ENCODE data around the gene DIS3L2.
A peak's percentile ranks its signal among the peaks of the same experiment; 100 is the strongest.

DIS3L2 gene

GRCh38 chr2:232042911-232043574 lies 81.5 kb downstream of the DIS3L2 start:
- no peak overlapping the region for H2BK15ac ChIP-seq (replicated peaks; ENCODE audit: low read depth)
- H4K5ac ChIP-seq (ENCODE audit: low read length): no peak overlapping the region
- H3K27me3 ChIP-seq (ENCODE audit: insufficient read depth, low read length, poor library complexity): no peaks in the 10 kb centered on the region

GRCh38 chr2:232043966-232044365 lies 82.5 kb downstream of the DIS3L2 start:
- no peak overlapping the region for H3K23ac ChIP-seq (ENCODE audit: low read length)
- H3K36me3 ChIP-seq (ENCODE audit: control insufficient read depth, insufficient read depth, low read length): no peaks in the 10 kb centered on the region
- no peaks in the 10 kb centered on the region for H3K79me1 ChIP-seq (ENCODE audit: low read length)
- H2BK15ac ChIP-seq (replicated peaks; ENCODE audit: low read depth): no peak overlapping the region
- H3K4me3 ChIP-seq (ENCODE audit: low read length): no peak overlapping the region
- no peak for DNase-seq
- H3K18ac ChIP-seq (ENCODE audit: low read length): no peak overlapping the region
- no peaks in the 10 kb centered on the region for H3K27me3 ChIP-seq (ENCODE audit: insufficient read depth, low read length, poor library complexity)
- H2BK120ac ChIP-seq (ENCODE audit: low read depth, low read length): no peak overlapping the region
- no peak overlapping the region for H4K5ac ChIP-seq (ENCODE audit: low read length)
- H2BK5ac ChIP-seq (ENCODE audit: low read length): no peak overlapping the region
- no peak overlapping the region for H3K4me2 ChIP-seq (ENCODE audit: low read length)
- H2AK5ac ChIP-seq (ENCODE audit: low read length): no peak overlapping the region
- no peak overlapping the region for H3K27ac ChIP-seq (ENCODE audit: low read depth, low read length)
- no peak overlapping the region for H4K8ac ChIP-seq (ENCODE audit: low read depth, low read length)
- H3K79me2 ChIP-seq (ENCODE audit: control insufficient read depth, insufficient read depth, low read length): no peaks in the 10 kb centered on the region
- no peaks in the 10 kb centered on the region for H3K4me1 ChIP-seq (ENCODE audit: control insufficient read depth, low read depth, low read length)
- H3K56ac ChIP-seq (ENCODE audit: low read length): no peak overlapping the region
- H3K9ac ChIP-seq (ENCODE audit: low read length): no peak overlapping the region
- no peak overlapping the region for H3K4ac ChIP-seq (ENCODE audit: low read depth, low read length)

More at GRCh38 chr2:232042911-232043574, 81.5 kb downstream of the DIS3L2 start:
- no peak overlapping the region for H3K9ac ChIP-seq (ENCODE audit: low read length)
- no peak overlapping the region for H3K27ac ChIP-seq (ENCODE audit: low read depth, low read length)
- no peak overlapping the region for H2BK120ac ChIP-seq (ENCODE audit: low read depth, low read length)
- H2BK5ac ChIP-seq (ENCODE audit: low read length): no peak overlapping the region
- H3K79me2 ChIP-seq (ENCODE audit: control insufficient read depth, insufficient read depth, low read length): no peaks in the 10 kb centered on the region
- no peak overlapping the region for H2AK5ac ChIP-seq (ENCODE audit: low read length)
- H3K23ac ChIP-seq (ENCODE audit: low read length): no peak overlapping the region
- H3K4me3 ChIP-seq (ENCODE audit: low read length): no peak overlapping the region
- no peak overlapping the region for H3K18ac ChIP-seq (ENCODE audit: low read length)
- WGBS (ENCODE audit: extremely low coverage, insufficient coverage, low lambda C conversion rate): no CpG with 5 or more reads among the region's 2 CpGs
- no peaks in the 10 kb centered on the region for H3K79me1 ChIP-seq (ENCODE audit: low read length)
- H3K4ac ChIP-seq (ENCODE audit: low read depth, low read length): no peak overlapping the region
- H3K4me2 ChIP-seq (ENCODE audit: low read length): no peak overlapping the region
- no peak overlapping the region for H4K8ac ChIP-seq (ENCODE audit: low read depth, low read length)
- H3K56ac ChIP-seq (ENCODE audit: low read length): no peak overlapping the region
- H3K4me1 ChIP-seq (ENCODE audit: control insufficient read depth, low read depth, low read length): peaks cover 2% of the 10 kb centered on the region
- DNase-seq: peak; percentile 9
- no peaks in the 10 kb centered on the region for H3K36me3 ChIP-seq (ENCODE audit: control insufficient read depth, insufficient read depth, low read length)

GRCh38 chr2:232049350-232049749 lies 87.8 kb downstream of the DIS3L2 start:
- no CpG with 5 or more reads among the region's 4 CpGs for WGBS (ENCODE audit: extremely low coverage, insufficient coverage, low lambda C conversion rate)
- no peak overlapping the region for H2BK15ac ChIP-seq (replicated peaks; ENCODE audit: low read depth)

GRCh38 chr2:232052591-232052990 lies 91.1 kb downstream of the DIS3L2 start:
- Histone ChIP-seq H2BK15ac (replicated peaks; ENCODE audit: low read depth) (no peak overlapping the region), H3K4me1 (ENCODE audit: control insufficient read depth, low read depth, low read length) (no peaks in the 10 kb centered on the region), H3K79me1 (ENCODE audit: low read length) (no peaks in the 10 kb centered on the region), H2BK120ac (ENCODE audit: low read depth, low read length) (no peak overlapping the region), H4K8ac (ENCODE audit: low read depth, low read length) (no peak overlapping the region), H3K18ac (ENCODE audit: low read length) (no peak overlapping the region), H3K23ac (ENCODE audit: low read length) (no peak overlapping the region), H2BK5ac (ENCODE audit: low read length) (no peak overlapping the region), H3K36me3 (ENCODE audit: control insufficient read depth, insufficient read depth, low read length) (no peaks in the 10 kb centered on the region), H3K79me2 (ENCODE audit: control insufficient read depth, insufficient read depth, low read length) (no peaks in the 10 kb centered on the region), H3K27ac (ENCODE audit: low read depth, low read length) (no peak overlapping the region), H4K5ac (ENCODE audit: low read length) (no peak overlapping the region), H3K4me2 (ENCODE audit: low read length) (no peak overlapping the region), H3K9ac (ENCODE audit: low read length) (no peak overlapping the region), H3K56ac (ENCODE audit: low read length) (no peak overlapping the region), H3K4ac (ENCODE audit: low read depth, low read length) (no peak overlapping the region), H3K27me3 (ENCODE audit: insufficient read depth, low read length, poor library complexity) (no peaks in the 10 kb centered on the region), H2AK5ac (ENCODE audit: low read length) (no peak overlapping the region), H3K4me3 (ENCODE audit: low read length) (no peak overlapping the region)
- no CpG with 5 or more reads among the region's 2 CpGs for WGBS (ENCODE audit: extremely low coverage, insufficient coverage, low lambda C conversion rate)
- no peak for DNase-seq

More at GRCh38 chr2:232049350-232049749, 87.8 kb downstream of the DIS3L2 start:
- H2AK5ac ChIP-seq (ENCODE audit: low read length): no peak overlapping the region
- no peak overlapping the region for H3K18ac ChIP-seq (ENCODE audit: low read length)
- H3K27me3 ChIP-seq (ENCODE audit: insufficient read depth, low read length, poor library complexity): no peaks in the 10 kb centered on the region
- H3K79me1 ChIP-seq (ENCODE audit: low read length): no peaks in the 10 kb centered on the region
- no peak overlapping the region for H4K5ac ChIP-seq (ENCODE audit: low read length)
- H3K56ac ChIP-seq (ENCODE audit: low read length): no peak overlapping the region
- no peak overlapping the region for H3K23ac ChIP-seq (ENCODE audit: low read length)
- H3K27ac ChIP-seq (ENCODE audit: low read depth, low read length): no peak overlapping the region
- H3K36me3 ChIP-seq (ENCODE audit: control insufficient read depth, insufficient read depth, low read length): no peaks in the 10 kb centered on the region
- H3K9ac ChIP-seq (ENCODE audit: low read length): no peak overlapping the region
- no peak for DNase-seq
- H4K8ac ChIP-seq (ENCODE audit: low read depth, low read length): no peak overlapping the region
- H2BK120ac ChIP-seq (ENCODE audit: low read depth, low read length): no peak overlapping the region
- no peak overlapping the region for H3K4me2 ChIP-seq (ENCODE audit: low read length)
- no peak overlapping the region for H3K4ac ChIP-seq (ENCODE audit: low read depth, low read length)
- no peak overlapping the region for H3K4me3 ChIP-seq (ENCODE audit: low read length)
- no peaks in the 10 kb centered on the region for H3K4me1 ChIP-seq (ENCODE audit: control insufficient read depth, low read depth, low read length)
- H3K79me2 ChIP-seq (ENCODE audit: control insufficient read depth, insufficient read depth, low read length): no peaks in the 10 kb centered on the region
- H2BK5ac ChIP-seq (ENCODE audit: low read length): no peak overlapping the region

GRCh38 chr2:232053777-232054176 lies 92.3 kb downstream of the DIS3L2 start:
- Histone ChIP-seq H2BK120ac (ENCODE audit: low read depth, low read length) (no peak overlapping the region), H3K36me3 (ENCODE audit: control insufficient read depth, insufficient read depth, low read length) (no peaks in the 10 kb centered on the region), H2BK5ac (ENCODE audit: low read length) (no peak overlapping the region), H3K23ac (ENCODE audit: low read length) (no peak overlapping the region), H4K5ac (ENCODE audit: low read length) (no peak overlapping the region), H3K4me2 (ENCODE audit: low read length) (no peak overlapping the region), H3K4me1 (ENCODE audit: control insufficient read depth, low read depth, low read length) (no peaks in the 10 kb centered on the region), H2BK15ac (replicated peaks; ENCODE audit: low read depth) (no peak overlapping the region), H4K8ac (ENCODE audit: low read depth, low read length) (no peak overlapping the region), H3K4ac (ENCODE audit: low read depth, low read length) (no peak overlapping the region), H3K27ac (ENCODE audit: low read depth, low read length) (no peak overlapping the region), H3K79me1 (ENCODE audit: low read length) (no peaks in the 10 kb centered on the region), H3K27me3 (ENCODE audit: insufficient read depth, low read length, poor library complexity) (no peaks in the 10 kb centered on the region), H3K4me3 (ENCODE audit: low read length) (no peak overlapping the region), H3K79me2 (ENCODE audit: control insufficient read depth, insufficient read depth, low read length) (no peaks in the 10 kb centered on the region), H3K56ac (ENCODE audit: low read length) (no peak overlapping the region), H3K18ac (ENCODE audit: low read length) (no peak overlapping the region), H3K9ac (ENCODE audit: low read length) (no peak overlapping the region), H2AK5ac (ENCODE audit: low read length) (no peak overlapping the region)
- WGBS (ENCODE audit: extremely low coverage, insufficient coverage, low lambda C conversion rate): no CpG with 5 or more reads among the region's 2 CpGs
- peak; percentile 22 for DNase-seq
